Stromal cell of bone marrow (primary cell): ENCODE data around the gene CSRP3.
"Not testable (repeated sequence)": the region's sequence is repeated elsewhere in the genome, so short reads cannot be mapped to it uniquely, and the experiment has no call there.

Source experiments
- DNase-seq: peaks from one replicate; pipeline ENCODE4 v3.0.0-alpha.2; 2012; ENCODE audit warnings: low read depth

CSRP3 gene

DNA sequence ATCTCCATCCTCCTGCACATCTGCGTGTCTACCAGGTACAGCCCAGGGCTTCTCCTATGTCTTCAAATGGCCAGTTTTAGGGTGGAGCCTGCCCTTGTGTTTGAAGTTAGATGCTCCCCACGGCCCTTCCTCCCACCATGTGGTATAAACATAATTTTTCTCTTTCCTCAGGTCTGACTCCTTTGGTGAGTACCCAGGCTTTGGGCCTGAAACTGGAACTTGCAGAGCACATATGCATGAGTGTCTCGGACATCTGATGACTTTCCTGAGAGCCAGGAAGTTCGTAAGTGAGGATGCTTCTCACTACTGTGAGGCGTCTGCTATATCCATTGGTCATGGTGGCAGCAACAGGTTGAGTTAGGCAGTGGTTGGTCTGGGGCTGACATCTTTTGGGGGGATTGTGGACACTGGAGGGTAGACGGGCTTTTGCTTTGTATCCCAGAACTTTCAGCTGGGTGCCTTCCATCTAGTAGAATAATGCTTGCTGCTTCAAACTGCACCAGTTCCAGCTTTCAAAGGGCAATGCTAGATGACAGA is 16.2 kb downstream of the CSRP3 start:
- no peak for DNase-seq

DNA sequence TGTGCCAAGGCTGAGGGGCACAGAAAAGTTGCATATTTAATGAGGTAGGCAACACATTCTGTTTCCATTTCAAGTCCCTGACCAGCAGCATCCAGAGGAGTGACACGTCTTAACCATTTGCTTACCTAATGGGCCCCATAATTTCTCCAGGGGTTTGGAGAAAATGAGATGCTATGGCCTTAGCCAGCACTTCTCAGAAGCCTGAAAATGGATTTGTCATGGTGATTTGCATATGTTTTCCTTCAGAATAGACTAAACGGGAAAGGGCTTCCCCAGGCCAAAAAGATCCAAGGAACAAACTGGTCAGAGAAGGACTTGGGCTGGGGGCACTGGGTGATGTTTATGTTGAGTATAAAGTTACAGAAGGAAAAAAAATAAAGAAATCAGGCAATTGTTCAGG is 16.7 kb downstream of the CSRP3 start:
- DNase-seq = no peak

DNA sequence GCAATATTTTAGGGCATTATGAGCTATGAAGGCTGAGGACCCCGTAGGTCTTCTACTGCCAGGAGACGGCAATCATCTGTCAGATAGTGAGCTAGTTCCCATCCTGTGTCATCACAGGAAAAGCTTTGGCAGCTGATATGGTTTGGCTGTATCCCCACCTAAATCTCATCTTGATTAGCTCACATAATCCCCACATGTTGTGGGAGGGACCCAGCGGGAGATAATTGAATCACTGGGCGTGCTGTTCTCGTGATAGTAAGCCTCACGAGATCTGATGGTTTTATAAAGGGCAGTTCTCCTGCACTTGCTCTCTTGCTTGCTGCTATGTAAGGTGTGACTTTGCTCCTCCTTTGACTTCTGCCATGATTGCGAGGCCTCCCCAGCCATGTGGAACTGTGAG is 18.1 kb downstream of the CSRP3 start:
- DNase-seq = no peak

DNA sequence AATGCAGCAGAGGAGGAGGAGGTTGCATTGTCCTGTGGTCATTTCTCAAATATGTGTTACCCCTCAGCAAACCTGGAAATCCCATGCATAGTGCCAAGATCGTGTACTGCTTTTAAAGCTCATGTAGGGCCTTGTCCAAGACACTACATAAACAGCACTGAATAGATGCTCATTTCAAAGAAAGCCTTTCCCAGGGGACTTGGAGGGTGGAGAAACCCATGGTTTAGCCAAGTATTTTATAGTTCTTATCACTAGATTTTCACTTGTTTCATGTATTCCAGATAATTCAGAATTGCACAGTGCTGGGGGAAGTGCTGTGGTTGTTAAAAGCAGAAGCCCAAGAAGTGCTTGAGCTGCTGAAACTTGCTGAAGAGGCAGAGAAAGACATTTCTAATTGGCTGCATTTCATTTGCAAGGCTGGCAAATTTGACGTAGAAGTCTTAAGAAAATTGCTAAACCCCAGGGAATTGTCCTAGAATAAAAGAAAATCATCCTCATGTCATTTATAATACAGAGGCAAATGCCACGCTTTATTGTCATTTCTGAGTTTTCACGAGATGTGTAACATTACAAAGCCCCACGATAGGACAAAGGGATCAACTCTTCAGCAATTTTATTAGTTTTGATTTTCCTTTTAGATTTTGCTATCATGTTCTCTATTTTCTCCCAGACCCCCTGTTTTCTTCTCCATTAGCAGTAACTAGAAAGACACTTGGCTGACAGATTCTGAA is 20.1 kb downstream of the CSRP3 start:
- no peak for DNase-seq

DNA sequence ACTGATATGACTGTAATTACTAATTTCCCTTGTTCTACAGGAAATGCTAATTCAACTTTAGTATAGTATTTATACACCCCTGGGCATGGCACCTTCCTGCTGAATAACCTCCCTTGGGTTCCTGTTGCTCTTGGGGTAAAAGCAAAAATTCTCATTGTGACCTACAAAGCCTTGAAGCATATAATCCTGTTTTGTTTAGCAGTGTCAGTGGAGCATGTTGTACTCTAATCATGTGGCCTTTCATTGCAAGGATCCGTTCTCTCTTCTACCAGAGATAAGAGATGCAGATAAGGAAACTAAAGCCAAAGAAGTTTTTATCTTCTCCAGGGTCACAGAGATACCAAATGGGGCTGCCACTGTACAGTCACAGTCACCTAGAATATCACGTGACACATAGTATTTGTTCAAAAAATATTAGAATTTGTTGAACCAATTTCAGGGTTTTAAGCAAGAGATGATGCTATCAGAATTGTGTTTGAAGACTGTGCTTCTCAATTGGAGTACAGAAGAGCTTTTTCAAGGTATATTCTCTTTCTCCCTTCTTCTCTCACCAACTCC is 25.1 kb downstream of the CSRP3 start:
- DNase-seq = no peak

DNA sequence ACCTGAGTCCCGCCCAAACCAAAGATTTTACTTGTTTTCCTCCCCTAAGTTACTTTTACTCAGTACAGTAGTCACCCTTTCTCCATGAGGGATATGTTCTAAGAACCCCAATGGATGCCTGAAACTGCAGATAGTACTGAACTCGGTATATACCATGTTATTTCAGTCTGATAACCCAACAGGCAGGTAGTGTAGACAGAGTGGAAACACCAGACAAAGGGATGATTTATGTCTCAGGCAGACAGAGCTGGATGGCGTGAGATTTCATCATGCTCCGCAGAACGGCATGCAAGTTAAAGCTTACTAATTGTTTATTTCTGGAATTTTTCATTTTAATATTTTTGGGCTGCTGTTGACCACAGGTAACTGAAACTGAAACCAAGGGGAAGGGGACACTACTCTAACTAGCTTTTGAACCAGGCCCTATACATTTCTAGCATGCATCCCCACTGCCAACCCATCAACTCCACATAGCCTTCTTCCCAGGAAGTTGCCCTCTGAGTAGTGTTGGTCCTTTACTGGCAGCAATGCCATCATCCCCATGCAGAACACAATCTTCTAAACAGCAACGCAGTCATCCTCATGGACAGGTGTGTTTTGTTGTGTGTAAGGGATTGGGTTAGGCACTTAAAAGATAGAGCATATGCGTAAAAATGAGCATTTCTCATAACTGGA is 27.7 kb downstream of the CSRP3 start:
- DNase-seq = no peak

DNA sequence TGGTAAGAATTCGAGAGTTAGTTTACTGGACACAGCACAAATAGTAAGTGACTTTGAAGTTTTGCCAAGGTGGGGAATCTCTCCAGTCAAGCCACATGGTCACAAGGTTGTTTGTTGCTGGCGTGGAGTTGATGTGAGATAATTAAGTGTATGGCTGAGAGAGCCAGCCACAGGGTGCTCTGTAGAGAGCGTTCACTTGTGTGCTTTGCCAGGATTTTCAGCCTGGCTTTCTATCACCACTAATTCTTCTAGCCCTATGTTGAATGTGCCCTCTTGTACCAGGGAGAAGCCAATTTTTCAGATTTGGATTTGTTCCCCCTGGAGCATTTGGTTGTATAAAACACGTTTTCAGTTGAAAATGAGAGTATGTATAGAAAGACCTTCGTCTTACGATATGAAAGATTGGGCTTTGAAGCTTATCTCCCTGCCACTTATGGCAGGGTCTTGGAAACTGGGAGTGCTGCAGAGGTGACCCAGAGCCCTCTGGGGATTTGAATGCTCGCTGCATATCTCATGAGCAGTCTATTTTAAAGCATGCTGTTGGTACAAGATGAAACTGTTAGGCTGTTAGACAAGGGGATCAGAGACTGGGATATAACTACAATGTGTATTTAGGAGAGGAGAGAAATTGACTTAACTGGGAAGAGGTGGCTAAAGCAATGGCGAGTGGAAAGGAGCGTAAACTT is 28.6 kb downstream of the CSRP3 start:
- DNase-seq = no peak

DNA sequence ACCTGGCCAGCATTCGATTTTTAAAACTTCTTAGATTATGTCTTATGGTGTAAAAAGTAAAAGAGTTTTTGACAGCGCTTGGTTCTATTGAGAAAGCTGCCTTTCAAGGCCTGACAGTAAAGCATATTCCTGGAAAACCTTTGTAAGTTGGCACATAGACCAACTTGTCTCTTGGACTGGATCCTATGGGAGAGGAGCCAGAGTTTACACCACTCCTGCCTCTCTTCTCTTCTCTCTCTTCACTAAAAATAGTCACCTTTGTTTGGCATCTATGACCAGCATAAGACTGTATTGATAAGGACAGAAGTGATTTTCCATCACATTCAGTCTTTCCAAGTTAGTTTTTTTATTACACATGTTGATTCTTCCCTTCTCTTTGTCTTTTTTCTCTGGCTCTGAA is 33.7 kb downstream of the CSRP3 start:
- no peak for DNase-seq

DNA sequence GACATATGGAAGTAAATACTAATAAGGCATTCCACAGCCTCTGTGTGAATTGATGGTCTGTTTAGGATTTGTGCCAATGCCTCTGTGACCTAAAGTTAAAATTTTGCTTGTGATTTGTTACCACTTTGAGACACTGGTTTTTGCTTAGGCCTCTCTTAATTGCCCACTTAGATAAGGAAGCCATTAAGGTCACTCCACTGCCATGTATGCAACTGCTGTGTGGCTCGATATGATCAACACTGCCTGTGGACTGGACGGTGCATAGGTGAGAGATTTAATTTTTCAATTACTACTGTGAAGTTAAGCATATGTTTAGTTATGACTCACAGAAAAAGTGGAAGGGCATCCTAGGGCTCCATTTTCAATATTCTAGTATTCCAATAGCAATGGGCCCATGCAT is 36.9 kb downstream of the CSRP3 start:
- no peak for DNase-seq

DNA sequence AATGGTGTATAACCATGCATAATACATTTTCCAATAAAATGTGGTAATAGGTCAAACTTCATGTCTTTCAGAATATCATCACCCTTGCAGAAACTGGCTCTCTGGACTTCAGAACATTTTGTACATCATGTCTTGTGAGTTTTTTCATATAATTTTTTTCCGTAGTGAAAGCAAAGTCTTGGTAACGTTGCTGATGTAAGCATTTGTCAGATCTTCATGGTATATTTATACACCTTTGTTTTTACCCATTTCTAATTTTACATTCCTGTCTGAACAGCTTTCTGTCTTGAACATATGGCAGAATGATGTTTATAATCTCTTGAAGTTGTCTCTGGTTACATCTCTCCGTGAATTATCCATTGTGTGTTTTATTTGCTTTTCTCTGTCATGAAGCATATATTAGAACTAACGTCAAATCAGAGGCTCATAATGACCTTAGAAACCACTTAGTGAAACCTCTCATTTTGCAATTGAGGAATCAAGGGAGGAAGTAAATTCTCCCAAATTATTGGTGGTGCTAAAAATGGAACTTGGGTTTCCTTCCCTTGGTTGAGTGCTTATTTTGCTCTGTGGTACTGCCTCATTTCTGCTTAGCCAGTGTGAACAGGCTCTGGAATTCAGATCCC is 37.4 kb downstream of the CSRP3 start:
- DNase-seq = no peak

DNA sequence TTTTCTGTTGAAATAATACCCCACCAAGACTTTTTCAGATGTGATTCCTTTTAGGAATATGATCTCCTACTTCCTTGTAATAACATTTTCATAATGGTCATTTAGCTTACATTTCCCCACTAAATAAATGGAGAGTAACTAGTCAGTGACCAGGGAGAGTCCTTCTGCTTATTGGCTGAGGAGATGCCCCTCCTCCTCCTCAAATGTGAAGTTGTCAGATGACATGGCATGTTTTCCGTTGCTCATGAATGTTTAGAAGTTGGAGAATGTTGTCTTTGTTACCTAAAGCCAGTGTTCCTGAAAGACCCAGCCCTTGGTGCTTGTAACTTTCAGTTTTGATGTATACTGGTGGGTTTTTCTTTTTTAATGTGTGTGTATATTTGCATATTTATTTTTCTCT is 38.2 kb downstream of the CSRP3 start:
- DNase-seq = no peak

DNA sequence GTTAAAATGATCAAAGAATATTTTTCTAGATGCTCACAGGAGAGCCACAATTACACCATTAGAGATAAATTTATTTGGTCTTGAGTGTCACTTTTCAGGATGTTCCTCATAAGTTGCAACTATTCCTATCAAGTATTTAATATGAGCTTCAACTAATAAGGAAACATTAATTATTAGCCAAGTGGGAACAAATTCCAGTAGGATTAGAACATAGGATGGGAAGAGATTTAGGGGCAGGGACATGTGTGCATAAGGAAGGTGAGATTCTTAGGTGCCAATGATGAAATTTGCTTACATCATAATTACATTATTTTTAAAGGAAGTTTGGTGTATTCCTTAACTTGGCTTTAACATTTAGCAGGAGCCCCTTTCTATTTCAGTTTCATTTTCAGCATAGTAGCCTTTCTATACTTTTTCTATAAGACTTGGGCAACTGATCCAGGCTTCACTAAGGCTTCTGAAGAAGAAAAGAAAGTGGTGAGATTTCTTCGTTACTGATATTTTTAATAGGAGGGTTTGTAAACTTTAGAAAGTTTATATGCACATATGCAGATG is 38.8 kb downstream of the CSRP3 start:
- no peak for DNase-seq

DNA sequence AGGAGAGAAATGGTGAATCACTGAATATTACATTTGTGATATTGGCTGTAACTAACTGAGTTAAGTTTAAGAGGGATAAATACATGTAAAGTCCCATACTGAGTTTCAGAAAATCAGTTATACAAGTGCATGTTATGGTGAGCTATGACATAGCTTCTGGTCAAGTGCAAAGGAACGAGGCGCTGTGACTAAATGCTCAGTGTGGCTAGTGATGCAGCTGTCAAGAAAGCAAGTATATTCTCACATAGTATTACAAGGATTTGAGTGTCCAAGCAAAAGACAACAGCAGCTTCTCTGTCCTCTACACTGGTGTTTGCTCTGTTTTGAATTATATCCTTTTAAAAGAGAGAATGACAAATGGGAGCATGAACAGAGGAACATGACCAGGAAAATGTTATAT is 40.1 kb downstream of the CSRP3 start:
- DNase-seq = no peak

DNA sequence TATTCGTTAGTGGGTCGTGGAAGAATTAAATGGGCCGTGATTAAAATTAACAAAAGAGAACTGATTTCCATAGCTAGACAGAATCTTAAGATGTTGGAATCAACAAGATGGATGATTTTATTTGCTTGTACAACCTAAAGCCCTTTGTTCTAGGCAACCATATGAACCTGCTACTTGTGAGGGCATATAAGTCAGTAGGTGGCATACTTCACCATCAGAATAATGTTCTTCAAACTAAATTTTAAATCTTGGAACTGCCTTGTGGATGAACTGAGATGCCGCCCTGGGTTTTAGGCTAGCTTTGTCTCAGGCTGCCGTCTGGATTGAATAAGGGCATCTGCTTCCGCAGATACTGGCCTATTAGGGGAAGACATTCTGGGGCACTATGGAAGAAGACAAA is 40.9 kb downstream of the CSRP3 start:
- DNase-seq = no peak

DNA sequence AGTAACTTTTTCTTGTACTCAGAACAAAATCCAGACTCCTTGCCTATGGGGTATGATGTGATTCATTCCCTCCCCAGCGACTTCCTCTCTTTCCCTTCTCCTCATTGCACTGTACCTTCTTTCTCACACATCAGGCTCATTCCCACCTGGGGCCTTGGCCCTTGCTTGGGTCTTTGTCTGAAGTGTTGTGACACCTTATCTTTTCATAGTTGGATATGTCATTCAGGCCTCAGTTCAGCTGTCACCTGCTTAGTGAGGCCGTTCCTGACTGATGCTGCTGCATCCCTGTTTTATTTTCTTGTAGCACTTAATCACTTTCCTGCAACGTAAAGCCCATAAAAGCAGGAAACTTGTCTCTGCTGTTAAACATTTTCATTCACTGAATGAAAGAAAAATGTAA is 44.9 kb downstream of the CSRP3 start:
- DNase-seq = no peak

DNA sequence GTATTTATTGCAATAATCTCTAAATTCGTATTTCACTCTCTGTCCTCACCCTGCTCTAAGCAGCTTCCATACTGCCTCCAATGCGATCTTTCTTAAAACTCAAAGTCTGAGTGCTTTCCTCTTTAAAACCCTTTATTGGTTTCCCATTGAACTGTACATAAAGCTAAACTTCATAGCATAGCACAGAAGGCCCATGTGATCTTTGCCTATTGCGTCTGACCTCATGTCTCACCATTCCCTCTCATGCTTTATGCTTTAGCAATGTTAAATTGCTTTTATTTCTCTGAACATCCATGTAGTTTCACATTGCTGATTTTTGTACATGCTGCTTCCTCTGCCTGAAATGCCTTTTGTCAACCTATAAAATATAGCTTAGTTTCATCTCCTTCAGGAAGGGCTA is 56.5 kb downstream of the CSRP3 start:
- no peak for DNase-seq

DNA sequence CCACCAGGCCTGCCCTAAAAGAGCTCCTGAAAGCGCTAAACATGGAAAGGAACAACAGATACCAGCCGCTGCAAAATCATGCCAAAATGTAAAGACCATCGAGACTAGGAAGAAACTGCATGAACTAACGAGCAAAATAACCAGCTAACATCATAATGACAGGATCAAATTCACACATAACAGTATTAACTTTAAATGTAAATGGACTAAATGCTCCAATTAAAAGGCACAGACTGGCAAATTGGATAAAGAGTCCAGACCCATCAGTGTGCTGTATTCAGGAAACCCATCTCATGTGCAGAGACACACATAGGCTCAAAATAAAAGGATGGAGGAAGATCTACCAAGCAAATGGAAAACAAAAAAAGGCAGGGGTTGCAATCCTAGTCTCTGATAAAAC is 64.9 kb downstream of the CSRP3 start:
- not testable (repeated sequence) for DNase-seq

DNA sequence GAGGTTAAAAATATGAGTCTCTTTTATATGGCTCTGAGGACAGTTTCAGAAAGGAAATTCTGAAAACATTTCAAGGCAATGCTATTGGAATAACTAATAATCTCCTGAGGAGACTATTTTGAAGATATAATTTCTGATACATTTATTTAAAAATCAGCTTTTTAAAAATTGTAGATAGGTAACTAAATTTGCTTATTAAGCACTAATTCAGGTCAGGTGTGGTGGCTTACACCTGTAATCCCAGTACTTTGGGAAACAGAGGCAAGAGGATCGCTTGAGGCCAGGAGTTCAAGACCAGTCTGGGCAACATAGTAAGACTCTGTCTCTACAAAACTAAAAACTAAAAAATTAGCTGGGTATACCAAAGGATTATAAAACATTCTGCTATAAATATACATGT is 67.8 kb downstream of the CSRP3 start:
- no peak for DNase-seq
